H9 (cell line): ENCODE data around the gene PTDSS2. TPM values are rescaled to one million over a fixed set of nuclear protein-coding genes. Genes with fewer than 3 reads are reported as not detected.

Experiments
- DNase-seq: peaks from one replicate; pipeline ENCODE4 v3.0.0-alpha.2; 2017
- H2AFZ ChIP-seq: one replicate; pipeline ENCODE4 v1.6.1; 2013; ENCODE audit warnings: mild to moderate bottlenecking, low read length, control low read depth, moderate library complexity
- H2AK5ac ChIP-seq: 2 replicates; pipeline ENCODE4 v1.6.1; 2013; ENCODE audit warnings: low read length, control low read depth, mixed read lengths; ENCODE audit not compliant: insufficient read length
- H2BK120ac ChIP-seq: one replicate; pipeline ENCODE4 v1.6.1; 2013; ENCODE audit warnings: low read depth, mild to moderate bottlenecking, low read length, control low read depth, inconsistent platforms; ENCODE audit not compliant: poor library complexity, severe bottlenecking
- H2BK12ac ChIP-seq: 2 replicates; pipeline ENCODE4 v1.6.1; 2013; ENCODE audit warnings: low read length, control low read depth, mixed read lengths, low read depth; ENCODE audit not compliant: insufficient read length
- H2BK15ac ChIP-seq: 2 replicates; pipeline ENCODE4 v1.6.1; 2013; ENCODE audit warnings: low read depth, low read length, control low read depth
- H2BK20ac ChIP-seq: one replicate; pipeline ENCODE4 v1.6.1; 2013; ENCODE audit warnings: low read depth, mild to moderate bottlenecking, low read length, control low read depth, inconsistent platforms; ENCODE audit not compliant: poor library complexity, severe bottlenecking
- H2BK5ac ChIP-seq: 2 replicates; pipeline ENCODE4 v1.6.1; 2013; ENCODE audit warnings: low read length, control low read depth, mixed read lengths; ENCODE audit not compliant: insufficient read length
- H3K14ac ChIP-seq: 2 replicates; pipeline ENCODE4 v1.6.1; 2013; ENCODE audit warnings: low read length, control low read depth; ENCODE audit not compliant: insufficient read depth
- H3K18ac ChIP-seq: 2 replicates; pipeline ENCODE4 v1.6.1; 2013; ENCODE audit warnings: low read depth, mild to moderate bottlenecking, mixed read lengths, low read length, control low read depth; ENCODE audit not compliant: insufficient read length
- H3K23ac ChIP-seq: 2 replicates; pipeline ENCODE4 v1.6.1; 2013; ENCODE audit warnings: low read length, control low read depth, mixed read lengths, low read depth; ENCODE audit not compliant: insufficient read length
- H3K23me2 ChIP-seq: 2 replicates; pipeline ENCODE4 v1.6.1; 2013; ENCODE audit warnings: low read depth, mild to moderate bottlenecking, mixed read lengths, low read length, control low read depth; ENCODE audit not compliant: insufficient read length, poor library complexity, severe bottlenecking
- H3K27ac ChIP-seq: 2 replicates; pipeline ENCODE4 v1.5.1; 2013; ENCODE audit warnings: low read length, control low read depth, mixed read lengths, low read depth; ENCODE audit not compliant: insufficient read length
- H3K27me3 ChIP-seq: 2 replicates; pipeline ENCODE4 v1.6.1; 2013; ENCODE audit warnings: low read length, control low read depth, inconsistent platforms; ENCODE audit not compliant: insufficient read depth
- H3K4ac ChIP-seq: 2 replicates; pipeline ENCODE4 v1.6.1; 2013; ENCODE audit warnings: low read depth, mild to moderate bottlenecking, control low read depth, inconsistent platforms, low read length, moderate library complexity
- H3K4me1 ChIP-seq: 2 replicates; pipeline ENCODE4 v1.6.1; 2013; ENCODE audit warnings: low read length, control low read depth, inconsistent platforms; ENCODE audit not compliant: insufficient read depth
- H3K4me2 ChIP-seq: 2 replicates; pipeline ENCODE4 v1.6.1; 2013; ENCODE audit warnings: low read length, control low read depth, mixed read lengths; ENCODE audit not compliant: insufficient read length, insufficient read depth
- H3K56ac ChIP-seq: 2 replicates; pipeline ENCODE4 v1.6.1; 2013; ENCODE audit warnings: low read depth, mild to moderate bottlenecking, mixed read lengths, low read length, control low read depth; ENCODE audit not compliant: insufficient read length
- H3K79me1 ChIP-seq: 2 replicates; pipeline ENCODE4 v1.6.1; 2013; ENCODE audit warnings: low read depth, mild to moderate bottlenecking, moderate library complexity, low read length, control low read depth, inconsistent platforms; ENCODE audit not compliant: insufficient read depth, poor library complexity, severe bottlenecking
- H3K79me2 ChIP-seq: 2 replicates; pipeline ENCODE4 v1.6.1; 2013; ENCODE audit warnings: low read length, control low read depth, inconsistent platforms; ENCODE audit not compliant: insufficient read depth
- H3K9ac ChIP-seq: 2 replicates; pipeline ENCODE4 v1.6.1; 2013; ENCODE audit warnings: low read length, control low read depth, mixed read lengths; ENCODE audit not compliant: insufficient read length; ENCODE audit errors: extremely low read depth
- H3K9me3 ChIP-seq: one replicate; pipeline ENCODE4 v1.6.1; 2013; ENCODE audit warnings: low read depth, low read length, inconsistent platforms; ENCODE audit not compliant: control insufficient read depth
- H3T11ph ChIP-seq: one replicate; pipeline ENCODE4 v1.6.1; 2013; ENCODE audit warnings: mild to moderate bottlenecking, low read length, control low read depth, inconsistent platforms
- H4K20me1 ChIP-seq: one replicate; pipeline ENCODE4 v1.6.1; 2013; ENCODE audit not compliant: control insufficient read depth, insufficient read length, insufficient read depth
- H4K5ac ChIP-seq: 2 replicates; pipeline ENCODE4 v1.6.1; 2013; ENCODE audit warnings: low read depth, mild to moderate bottlenecking, mixed read lengths, low read length, control low read depth; ENCODE audit not compliant: insufficient read length
- H4K8ac ChIP-seq: replicated peaks from 2 replicates; pipeline ENCODE4 v1.6.1; 2013; ENCODE audit warnings: low read length, control low read depth, mixed read lengths, low read depth; ENCODE audit not compliant: insufficient read length
- H4K91ac ChIP-seq: 2 replicates; pipeline ENCODE4 v1.6.1; 2013; ENCODE audit warnings: low read depth, mild to moderate bottlenecking, moderate library complexity, mixed read lengths, low read length, control low read depth; ENCODE audit not compliant: insufficient read length
- H3K27ac Mint-ChIP-seq, 3 experiments: 2 replicates in 2 of 3; 3 replicates in 1 of 3; pipeline ENCODE4 v1.8.0; 2020 to 2021; ENCODE audit warnings: mixed read lengths in 3 of 3, mild to moderate bottlenecking in 1 of 3, moderate library complexity in 1 of 3
- H3K27me3 Mint-ChIP-seq: 2 replicates; pipeline ENCODE4 v1.8.0; 2021; ENCODE audit warnings: low read depth, mild to moderate bottlenecking, moderate library complexity, mixed read lengths
- H3K36me3 Mint-ChIP-seq, 3 experiments: 2 replicates in 2 of 3; 3 replicates in 1 of 3; pipeline ENCODE4 v1.8.0; 2020 to 2021; ENCODE audit warnings: low read depth in 3 of 3, mixed read lengths in 3 of 3; ENCODE audit not compliant: insufficient read depth in 1 of 3
- H3K4me1 Mint-ChIP-seq, 2 experiments: 2 replicates each; pipeline ENCODE4 v1.8.0; 2020; ENCODE audit warnings: mixed read lengths in 2 of 2
- H3K4me3 Mint-ChIP-seq, 2 experiments: 2 replicates in 1 of 2; 3 replicates in 1 of 2; pipeline ENCODE4 v1.8.0; 2020 to 2021; ENCODE audit warnings: mild to moderate bottlenecking in 2 of 2, mixed read lengths in 2 of 2, moderate library complexity in 1 of 2
- H3K9me3 Mint-ChIP-seq, 2 experiments: 2 replicates in 1 of 2; 3 replicates in 1 of 2; pipeline ENCODE4 v1.8.0; 2020; ENCODE audit warnings: mild to moderate bottlenecking in 2 of 2, mixed read lengths in 2 of 2, moderate library complexity in 1 of 2
- CTCF ChIP-seq: fragments of 200-600 bp; sonication (generic); conservative IDR thresholded peaks from 3 replicates; pipeline ENCODE4 v1.8.0; 2021; ENCODE audit warnings: antibody characterized with exemption, mild to moderate bottlenecking
- whole genome bisulfite sequencing: extraction: QIAGEN DNeasy Blood & Tissue Kit; methylation state at CpG from one replicate; pipeline ENCODE4 v1.1.7; 2013; ENCODE audit warnings: missing lambda C conversion rate, low lambda C conversion rate, mixed read lengths; ENCODE audit not compliant: insufficient read length; ENCODE audit errors: extremely low coverage; 5-methylcytosine and 5-hydroxymethylcytosine counted together
- total RNA-seq: library from RNA; stranded (reverse); gene quantifications from 2 replicates; pipeline ENCODE4 v1.2.1, GENCODE V29; 2021

PTDSS2 gene
- total RNA-seq, 1 experiment from 2014 or later: 55.3 TPM

GRCh38 chr11:473962-474785 is 24.1 kb downstream of the PTDSS2 start:
- H3K4me2 ChIP-seq: no peak overlapping the region
- H3K56ac ChIP-seq: no peak overlapping the region
- H3K79me1 ChIP-seq: no peaks in the 10 kb centered on the region
- no peak overlapping the region for H3K14ac ChIP-seq
- H2BK120ac ChIP-seq: no peak overlapping the region
- no peak overlapping the region for H2AFZ ChIP-seq
- no peak overlapping the region for H4K91ac ChIP-seq
- H2BK20ac ChIP-seq: no peak overlapping the region
- peaks cover 2% of the 10 kb centered on the region; the same call in 1 of the 2 replicates for H3K4me1 ChIP-seq
- no peaks in the 10 kb centered on the region for H4K20me1 ChIP-seq
- H3K9me3 ChIP-seq: no peaks in the 10 kb centered on the region
- Mint-ChIP-seq H3K27me3 (no peaks in the 10 kb centered on the region), H3K36me3 (peaks cover 0 to 5% (median 4%) of the 10 kb centered on the region in 3 experiments; a peak in 4 of 7 replicates), H3K9me3 (no peaks in the 10 kb centered on the region), H3K4me1 (peaks cover 11 to 24% of the 10 kb centered on the region in 2 experiments), H3K27ac (peak overlapping the region in 2 of 3 experiments; percentile 66 to 79; a peak in 3 of 7 replicates), H3K4me3 (no peak overlapping the region)
- no peak overlapping the region for H2BK5ac ChIP-seq
- no peak overlapping the region for H2BK15ac ChIP-seq
- H3K4ac ChIP-seq: no peak overlapping the region
- no CpG with 5 or more reads among the region's 22 CpGs for WGBS
- no peaks in the 10 kb centered on the region for H3K23me2 ChIP-seq
- no peaks in the 10 kb centered on the region for H3K27me3 ChIP-seq
- no peak for DNase-seq
- no peak overlapping the region for H3K18ac ChIP-seq
- H3T11ph ChIP-seq: no peak overlapping the region
- H3K27ac ChIP-seq: no peak overlapping the region
- no peak overlapping the region for H3K23ac ChIP-seq
- H3K9ac ChIP-seq: no peak overlapping the region
- no peak overlapping the region for H4K8ac ChIP-seq
- no peaks in the 10 kb centered on the region; the same call in 1 of the 2 replicates for H3K79me2 ChIP-seq
- no peak overlapping the region for H4K5ac ChIP-seq
- H2AK5ac ChIP-seq: no peak overlapping the region
- no peak overlapping the region for H2BK12ac ChIP-seq
- no peak for TF ChIP-seq CTCF
